HG03175 (cell line): ENCODE data around the gene CLEC10A.

Experiments
- ATAC-seq: cut with Tn5 transposase; IDR thresholded peaks from one replicate; pipeline ENCODE4 v1.9.1; 2021; ENCODE audit warnings: mild to moderate bottlenecking, moderate library complexity; ENCODE audit not compliant: unreplicated experiment

Gene CLEC10A

DNA sequence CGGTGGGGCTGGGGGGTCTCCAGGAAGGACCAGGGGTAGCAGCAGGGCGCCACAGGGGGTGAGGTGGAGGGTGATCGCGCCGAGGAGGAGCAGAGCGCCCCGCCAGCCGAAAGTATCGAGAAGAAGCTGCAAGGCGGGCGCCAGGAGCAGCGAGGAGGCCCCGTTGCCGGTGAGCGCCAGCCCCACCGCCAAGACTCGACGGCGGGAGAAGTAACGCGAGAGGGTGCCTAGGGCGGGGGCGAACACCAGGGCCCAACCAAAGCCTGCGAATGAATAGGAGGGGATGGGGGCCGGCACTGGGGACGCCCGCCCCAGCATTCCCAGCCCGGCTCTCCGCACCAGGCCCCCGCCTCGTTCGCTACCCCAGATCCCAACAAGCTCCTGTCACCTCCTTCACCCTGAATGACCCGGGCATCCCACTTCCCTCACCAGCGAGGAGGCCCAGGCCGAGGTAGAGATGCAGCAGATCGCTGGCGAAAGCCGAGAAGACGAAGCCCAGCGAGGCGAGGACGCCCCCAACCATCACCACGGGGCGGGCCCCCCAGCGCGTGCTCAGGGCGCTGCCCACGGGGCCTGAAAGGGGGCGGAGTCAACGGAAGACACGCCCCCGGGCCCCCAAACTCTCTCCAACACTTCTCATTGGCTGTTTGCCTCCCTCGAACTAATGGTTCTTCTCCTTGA lies 37.4 kb downstream of the CLEC10A start:
- ATAC-seq, result no peak

DNA sequence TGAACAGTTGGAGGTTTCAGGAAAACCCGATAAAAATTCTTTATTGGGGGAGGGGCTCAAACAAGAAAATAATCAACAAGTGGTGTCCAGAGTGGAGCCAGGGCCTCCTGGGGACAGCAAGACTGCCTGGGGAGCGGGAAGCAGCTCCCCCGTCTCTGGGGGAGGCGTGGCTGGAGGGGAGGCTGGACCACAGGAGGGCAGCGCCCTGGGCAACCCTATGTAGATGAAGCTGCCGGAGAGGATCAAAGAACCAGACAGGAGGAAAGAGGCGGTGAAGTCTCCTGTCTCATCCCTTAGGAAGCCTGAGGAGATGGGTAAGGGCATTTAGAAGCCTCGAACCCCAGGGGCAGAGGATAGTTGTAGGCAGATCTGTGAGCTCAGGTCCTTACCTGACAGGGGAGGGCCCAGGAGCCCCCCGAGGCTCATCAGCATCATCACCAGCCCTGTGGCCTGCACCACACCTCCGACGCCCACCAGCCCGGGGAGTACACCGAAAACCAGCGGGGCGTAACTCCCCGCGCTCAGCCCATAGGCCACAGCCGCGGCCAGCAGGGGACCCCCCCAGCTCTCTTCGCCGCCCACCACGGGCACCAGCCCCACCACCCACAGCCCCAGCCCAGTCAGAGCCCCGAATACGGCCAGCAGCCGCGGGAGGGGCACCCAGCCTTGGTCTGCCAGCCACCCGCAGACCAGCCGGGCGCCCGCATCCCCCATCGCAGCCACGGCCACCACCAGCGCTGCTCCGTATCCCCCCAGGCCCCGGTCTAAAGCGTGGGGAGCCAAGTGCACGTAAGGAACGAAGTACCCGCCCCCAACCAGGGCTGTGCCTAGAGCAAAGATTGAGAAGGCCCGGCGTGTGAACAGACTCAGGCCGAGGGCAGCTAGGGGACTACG lies 38.2 kb downstream of the CLEC10A start:
- ATAC-seq, result no peak

DNA sequence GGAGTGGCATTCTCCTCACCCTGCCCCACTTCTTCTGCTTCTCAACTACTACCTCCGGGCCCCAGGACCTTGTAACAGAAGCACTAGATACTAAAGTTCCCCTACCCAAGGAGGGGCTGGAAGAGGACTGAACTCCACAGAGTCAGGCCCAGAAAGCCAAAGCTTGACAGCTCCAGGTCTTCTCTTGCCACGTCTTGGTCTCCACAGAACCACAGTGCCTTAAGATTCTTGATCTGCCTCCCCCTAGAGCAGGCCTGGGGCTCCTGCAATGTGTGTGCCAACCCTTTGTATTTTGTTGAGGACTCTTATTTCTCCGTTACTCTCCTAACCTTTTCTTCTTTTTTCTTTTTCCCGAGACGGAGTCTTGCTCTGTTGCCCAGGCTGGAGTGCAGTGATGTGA lies 40.2 kb downstream of the CLEC10A start:
- no peak for ATAC-seq

DNA sequence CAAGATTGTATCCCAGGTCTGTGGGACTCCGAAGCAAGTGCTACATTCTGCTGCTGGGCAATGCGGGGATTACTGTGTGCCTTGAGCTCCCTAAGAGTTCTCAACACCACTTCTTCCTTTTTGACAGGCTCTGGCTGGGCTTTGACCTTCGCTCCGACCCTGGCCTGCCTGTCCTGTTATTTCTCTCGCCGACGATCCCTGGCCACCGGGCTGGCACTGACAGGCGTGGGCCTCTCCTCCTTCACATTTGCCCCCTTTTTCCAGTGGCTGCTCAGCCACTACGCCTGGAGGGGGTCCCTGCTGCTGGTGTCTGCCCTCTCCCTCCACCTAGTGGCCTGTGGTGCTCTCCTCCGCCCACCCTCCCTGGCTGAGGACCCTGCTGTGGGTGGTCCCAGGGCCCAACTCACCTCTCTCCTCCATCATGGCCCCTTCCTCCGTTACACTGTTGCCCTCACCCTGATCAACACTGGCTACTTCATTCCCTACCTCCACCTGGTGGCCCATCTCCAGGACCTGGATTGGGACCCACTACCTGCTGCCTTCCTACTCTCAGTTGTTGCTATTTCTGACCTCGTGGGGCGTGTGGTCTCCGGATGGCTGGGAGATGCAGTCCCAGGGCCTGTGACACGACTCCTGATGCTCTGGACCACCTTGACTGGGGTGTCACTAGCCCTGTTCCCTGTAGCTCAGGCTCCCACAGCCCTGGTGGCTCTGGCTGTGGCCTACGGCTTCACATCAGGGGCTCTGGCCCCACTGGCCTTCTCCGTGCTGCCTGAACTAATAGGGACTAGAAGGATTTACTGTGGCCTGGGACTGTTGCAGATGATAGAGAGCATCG lies 41.8 kb downstream of the CLEC10A start:
- no peak for ATAC-seq

DNA sequence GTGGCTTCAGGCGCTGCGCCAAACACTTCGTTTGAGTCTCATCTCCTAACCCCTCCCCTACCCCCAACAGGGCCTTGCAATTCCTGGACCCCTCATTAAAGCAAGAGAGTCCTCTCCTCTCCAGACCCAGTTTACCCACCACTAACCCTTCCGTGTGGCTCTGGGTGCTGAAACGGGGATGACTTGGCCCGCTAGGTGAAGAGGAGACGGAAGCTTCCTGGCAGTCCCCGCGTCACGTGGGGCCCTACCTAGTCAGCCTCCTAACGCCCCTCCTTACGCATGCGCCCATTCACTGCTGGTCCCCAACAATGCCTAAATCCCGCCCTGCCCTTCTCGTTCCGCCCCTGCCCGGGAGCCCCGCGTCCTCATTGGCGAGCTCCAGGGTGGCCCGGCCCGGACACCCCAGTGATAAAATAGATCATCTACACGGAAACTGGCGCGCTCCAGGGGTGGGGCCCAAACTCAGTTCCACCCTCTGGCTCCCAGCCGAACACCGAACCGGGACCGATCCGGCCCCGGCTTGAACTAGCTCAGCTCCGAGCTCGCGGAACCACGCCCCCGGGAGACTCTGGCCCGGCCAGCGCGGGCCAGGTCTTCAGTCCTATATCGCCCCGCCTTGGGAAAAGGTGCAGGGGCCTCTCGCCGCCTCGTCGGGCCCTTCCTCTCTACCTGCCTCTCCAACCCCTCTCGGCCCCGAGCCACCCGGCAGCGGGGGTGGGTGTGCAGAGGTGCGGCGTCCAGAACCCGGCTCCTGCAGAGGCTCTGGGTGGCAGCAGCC lies 44.3 kb downstream of the CLEC10A start, which contains the start of gene SLC16A13:
SLC16A13 (plus strand) TSS at position 425 of the 778 bp plus-strand sequence. CDS start 368 bp downstream, outside the sequence.
- ATAC-seq, result peak; percentile 86

DNA sequence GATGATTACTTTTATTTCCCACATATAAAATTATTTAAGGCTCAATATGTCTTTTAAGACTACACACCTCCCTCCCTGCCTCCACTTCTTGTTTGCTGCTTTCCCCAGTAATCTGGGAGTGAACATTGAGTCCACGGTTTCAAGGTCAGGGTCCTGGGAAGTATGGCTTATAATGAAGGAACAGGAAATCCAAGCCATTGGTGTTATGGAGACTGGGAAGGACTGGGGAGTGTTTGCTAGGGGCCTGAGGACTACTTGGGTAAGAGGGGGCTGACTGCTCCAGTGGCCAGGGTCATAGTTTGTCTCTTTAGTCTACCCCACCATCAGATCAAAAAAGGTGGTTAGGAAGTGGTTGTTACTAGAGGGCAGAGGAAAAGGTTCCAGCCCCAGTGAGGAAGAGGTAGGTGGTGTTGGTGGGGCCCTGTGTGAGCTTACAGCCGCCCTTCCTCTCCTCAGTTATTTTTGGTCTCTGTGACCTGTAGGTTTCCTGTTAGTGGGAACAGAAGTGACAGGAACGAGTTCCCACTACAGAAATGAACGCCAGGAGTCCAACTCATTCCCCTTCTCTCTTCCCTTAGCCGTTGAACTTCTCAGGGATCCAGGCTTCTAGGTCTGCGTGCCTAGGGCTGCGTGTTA lies 45.0 kb downstream of the CLEC10A start:
- peak; percentile 30 for ATAC-seq

DNA sequence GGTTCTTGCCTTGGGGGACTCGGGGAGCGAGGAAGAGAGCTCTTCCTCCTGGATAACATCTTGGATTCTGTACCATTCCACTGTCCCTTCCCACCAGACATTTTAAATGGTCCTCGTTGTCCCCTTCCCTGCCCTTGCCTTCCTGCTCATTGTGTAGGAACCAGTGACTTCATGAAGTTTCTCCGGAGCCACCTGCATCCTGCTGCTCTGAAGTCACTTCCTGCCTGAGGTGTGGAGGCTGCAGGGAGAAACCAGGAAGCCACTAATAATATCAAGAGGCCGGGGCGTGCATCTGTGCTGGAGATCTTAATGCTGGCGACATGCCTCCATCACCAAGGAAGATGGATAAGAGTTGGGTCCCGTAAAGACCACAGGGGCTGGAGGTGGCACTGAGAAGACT lies 50.4 kb downstream of the CLEC10A start:
- no peak for ATAC-seq

DNA sequence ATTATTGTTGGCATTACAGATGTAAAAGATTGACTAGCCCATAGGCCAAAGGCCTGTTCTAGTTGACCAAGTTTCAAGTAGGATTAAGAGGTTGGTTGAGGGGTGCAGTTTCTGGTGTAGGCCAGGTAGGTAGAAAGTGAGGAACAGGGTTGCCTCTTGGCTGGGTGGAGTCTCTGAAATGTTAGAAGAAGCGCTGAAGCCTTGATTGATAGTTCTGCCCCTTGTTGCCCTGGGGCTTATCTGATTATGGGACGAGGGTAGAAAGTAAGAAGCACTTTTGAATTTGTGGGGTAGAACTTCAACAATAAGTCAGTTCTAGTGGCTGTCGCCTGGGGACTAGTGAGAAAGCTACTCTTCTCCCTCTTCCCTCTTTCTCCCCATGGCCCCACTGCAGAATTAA lies 51.0 kb downstream of the CLEC10A start:
- no peak for ATAC-seq

DNA sequence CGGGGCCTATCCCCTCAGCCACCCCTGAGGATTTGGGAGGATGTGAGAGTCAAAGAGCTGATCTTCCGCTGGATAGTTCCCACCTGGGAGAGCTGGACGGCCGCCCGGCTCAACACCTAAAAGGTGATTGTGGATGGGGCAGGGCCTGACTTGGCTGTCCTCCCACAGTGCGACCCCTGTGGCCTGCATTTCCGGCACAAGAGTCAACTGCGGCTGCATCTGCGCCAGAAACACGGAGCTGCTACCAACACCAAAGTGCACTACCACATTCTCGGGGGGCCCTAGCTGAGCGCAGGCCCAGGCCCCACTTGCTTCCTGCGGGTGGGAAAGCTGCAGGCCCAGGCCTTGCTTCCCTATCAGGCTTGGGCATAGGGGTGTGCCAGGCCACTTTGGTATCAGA lies 52.7 kb downstream of the CLEC10A start:
- ATAC-seq, result no peak

DNA sequence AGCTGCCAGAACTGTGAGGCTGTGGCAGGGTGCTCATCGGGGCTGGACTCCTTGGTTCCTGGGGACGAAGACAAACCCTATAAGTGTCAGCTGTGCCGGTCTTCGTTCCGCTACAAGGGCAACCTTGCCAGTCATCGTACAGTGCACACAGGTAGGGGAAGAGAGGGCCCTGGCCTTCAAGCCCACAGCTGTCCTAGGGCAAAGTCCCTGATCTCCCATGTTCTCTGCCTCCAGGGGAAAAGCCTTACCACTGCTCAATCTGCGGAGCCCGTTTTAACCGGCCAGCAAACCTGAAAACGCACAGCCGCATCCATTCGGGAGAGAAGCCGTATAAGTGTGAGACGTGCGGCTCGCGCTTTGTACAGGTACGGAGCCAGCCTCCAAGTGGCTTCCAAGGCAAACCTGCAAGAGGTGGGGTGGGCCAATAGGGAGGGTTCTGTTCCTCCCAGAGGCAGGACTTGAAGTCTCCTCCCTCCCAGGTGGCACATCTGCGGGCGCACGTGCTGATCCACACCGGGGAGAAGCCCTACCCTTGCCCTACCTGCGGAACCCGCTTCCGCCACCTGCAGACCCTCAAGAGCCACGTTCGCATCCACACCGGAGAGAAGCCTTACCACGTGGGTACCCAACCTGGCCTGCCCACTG lies 53.5 kb downstream of the CLEC10A start:
- no peak for ATAC-seq

DNA sequence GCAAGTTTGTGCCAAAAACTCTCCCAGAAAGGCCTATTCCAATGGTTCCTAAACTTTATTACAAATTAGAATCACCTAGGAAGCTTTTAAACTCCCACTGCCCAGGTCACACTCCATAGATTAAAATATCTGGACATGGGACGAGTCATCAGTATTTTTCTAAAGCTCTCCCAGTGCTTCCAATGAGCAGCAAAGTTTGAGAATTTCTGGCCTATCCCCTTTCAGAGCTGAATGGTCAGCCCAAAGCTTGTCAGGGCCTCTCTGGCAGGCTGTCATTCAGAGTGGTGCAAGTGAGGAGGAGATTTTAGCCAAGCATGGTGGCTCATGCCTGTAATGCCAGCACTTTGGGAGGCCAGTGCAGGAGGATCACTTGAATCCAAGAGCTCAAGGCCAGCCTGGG lies 54.8 kb downstream of the CLEC10A start:
- ATAC-seq, result no peak
